Mesendoderm (in vitro differentiated cells): ENCODE results near the gene LRCH1.

ENCODE experiments used
- DNase-seq: peaks from one replicate; pipeline ENCODE4 v3.0.0; 2013
- H2AK5ac ChIP-seq: 2 replicates; pipeline ENCODE4 v1.6.1; 2013; ENCODE audit warnings: low read length, inconsistent platforms
- H2BK120ac ChIP-seq: 2 replicates; pipeline ENCODE4 v1.6.1; 2013; ENCODE audit warnings: low read depth, mild to moderate bottlenecking, low read length, moderate library complexity, mixed read lengths
- H2BK15ac ChIP-seq: replicated peaks from 2 replicates; pipeline ENCODE4 v1.6.1; 2013; ENCODE audit warnings: low read depth, mild to moderate bottlenecking, moderate library complexity
- H2BK5ac ChIP-seq: 2 replicates; pipeline ENCODE4 v1.6.1; 2013; ENCODE audit warnings: low read length, inconsistent platforms
- H3K18ac ChIP-seq: 2 replicates; pipeline ENCODE4 v1.6.1; 2013; ENCODE audit warnings: mild to moderate bottlenecking, low read length, mixed read lengths
- H3K23ac ChIP-seq: one replicate; pipeline ENCODE4 v1.6.1; 2013; ENCODE audit warnings: low read length
- H3K27ac ChIP-seq: 2 replicates; pipeline ENCODE4 v1.5.1; 2013; ENCODE audit warnings: low read depth, mild to moderate bottlenecking, inconsistent platforms, low read length, moderate library complexity
- H3K27me3 ChIP-seq: 2 replicates; pipeline ENCODE4 v1.6.1; 2013; ENCODE audit warnings: low read length, control low read depth, mild to moderate bottlenecking, inconsistent platforms; ENCODE audit not compliant: insufficient read depth, poor library complexity
- H3K36me3 ChIP-seq: 2 replicates; pipeline ENCODE4 v1.6.1; 2013; ENCODE audit warnings: low read length, inconsistent platforms; ENCODE audit not compliant: control insufficient read depth, insufficient read depth
- H3K4ac ChIP-seq: one replicate; pipeline ENCODE4 v1.6.1; 2013; ENCODE audit warnings: low read depth, mild to moderate bottlenecking, low read length, moderate library complexity
- H3K4me1 ChIP-seq: 2 replicates; pipeline ENCODE4 v1.6.1; 2013; ENCODE audit warnings: low read depth, low read length, inconsistent platforms; ENCODE audit not compliant: control insufficient read depth
- H3K4me2 ChIP-seq: 2 replicates; pipeline ENCODE4 v1.6.1; 2013; ENCODE audit warnings: low read length
- H3K4me3 ChIP-seq: 2 replicates; pipeline ENCODE4 v1.5.1; 2013; ENCODE audit warnings: mild to moderate bottlenecking, low read length
- H3K56ac ChIP-seq: one replicate; pipeline ENCODE4 v1.6.1; 2013; ENCODE audit warnings: low read length
- H3K79me1 ChIP-seq: 2 replicates; pipeline ENCODE4 v1.6.1; 2013; ENCODE audit warnings: low read length, inconsistent platforms
- H3K79me2 ChIP-seq: 2 replicates; pipeline ENCODE4 v1.6.1; 2013; ENCODE audit warnings: mild to moderate bottlenecking, low read length; ENCODE audit not compliant: control insufficient read depth, insufficient read depth
- H3K9ac ChIP-seq: 2 replicates; pipeline ENCODE4 v1.6.1; 2013; ENCODE audit warnings: low read length, inconsistent platforms
- H4K5ac ChIP-seq: one replicate; pipeline ENCODE4 v1.6.1; 2013; ENCODE audit warnings: low read length
- H4K8ac ChIP-seq: one replicate; pipeline ENCODE4 v1.6.1; 2013; ENCODE audit warnings: low read depth, mild to moderate bottlenecking, control low read depth, low read length, moderate library complexity
- WGBS: extraction: QIAGEN DNeasy Blood & Tissue Kit; methylation state at CpG from one replicate; pipeline ENCODE4 v1.1.7; 2013; ENCODE audit warnings: low lambda C conversion rate, missing lambda C conversion rate; ENCODE audit not compliant: insufficient coverage; ENCODE audit errors: extremely low coverage; 5-methylcytosine and 5-hydroxymethylcytosine counted together

The LRCH1 gene

GRCh38 chr13:46685006-46685730 is 132.2 kb downstream of the LRCH1 start:
- no peaks in the 10 kb centered on the region for H3K36me3 ChIP-seq
- no peak overlapping the region for H4K5ac ChIP-seq
- no peak for DNase-seq
- no peak overlapping the region for H4K8ac ChIP-seq
- H2BK120ac ChIP-seq = no peak overlapping the region
- peaks cover 2% of the 10 kb centered on the region for H3K79me2 ChIP-seq
- H3K23ac ChIP-seq = no peak overlapping the region
- no peaks in the 10 kb centered on the region for H3K27me3 ChIP-seq
- H2AK5ac ChIP-seq = no peak overlapping the region
- no peak overlapping the region for H2BK5ac ChIP-seq
- no peak overlapping the region for H3K4me3 ChIP-seq
- peaks cover 5% of the 10 kb centered on the region for H3K4me1 ChIP-seq
- no peak overlapping the region for H2BK15ac ChIP-seq
- no peak overlapping the region for H3K9ac ChIP-seq
- no peak overlapping the region for H3K56ac ChIP-seq
- H3K4me2 ChIP-seq = no peak overlapping the region
- WGBS = no CpG with 5 or more reads among the region's 10 CpGs
- peaks cover 4% of the 10 kb centered on the region for H3K79me1 ChIP-seq
- H3K18ac ChIP-seq = peak overlapping the region; percentile 90
- H3K27ac ChIP-seq = peak overlapping the region; percentile 16
- H3K4ac ChIP-seq = peak overlapping the region; percentile 12

- Histone ChIP-seq H3K4me1 (peaks cover 5% of the 10 kb centered on the region), H2BK120ac (no peak overlapping the region), H3K18ac (peak overlapping the region; percentile 68), H3K23ac (no peak overlapping the region), H3K79me2 (no peaks in the 10 kb centered on the region), H2AK5ac (no peak overlapping the region), H3K56ac (no peak overlapping the region), H3K79me1 (no peaks in the 10 kb centered on the region), H2BK15ac (no peak overlapping the region), H4K5ac (no peak overlapping the region), H3K9ac (no peak overlapping the region), H2BK5ac (no peak overlapping the region), H3K4ac (no peak overlapping the region), H3K4me2 (no peak overlapping the region), H3K4me3 (no peak overlapping the region), H4K8ac (no peak overlapping the region), H3K27me3 (no peaks in the 10 kb centered on the region), H3K36me3 (no peaks in the 10 kb centered on the region), H3K27ac (no peak overlapping the region)
- peak; percentile 50 for DNase-seq
- no CpG with 5 or more reads among the region's 4 CpGs for WGBS
Observed at GRCh38 chr13:46686171-46686570, 133.2 kb downstream of the LRCH1 start.

- no CpG with 5 or more reads among the region's 1 CpG for WGBS
- H3K4ac ChIP-seq = no peak overlapping the region
- H3K23ac ChIP-seq = no peak overlapping the region
- H4K5ac ChIP-seq = no peak overlapping the region
- peak; percentile 96 for DNase-seq
- H3K18ac ChIP-seq = no peak overlapping the region
- no peak overlapping the region for H3K9ac ChIP-seq
- no peaks in the 10 kb centered on the region for H3K36me3 ChIP-seq
- no peak overlapping the region for H2BK120ac ChIP-seq
- H4K8ac ChIP-seq = no peak overlapping the region
- no peak overlapping the region for H2BK5ac ChIP-seq
- no peak overlapping the region for H3K4me2 ChIP-seq
- H3K4me1 ChIP-seq = peaks cover 5% of the 10 kb centered on the region
- no peak overlapping the region for H3K56ac ChIP-seq
- H2BK15ac ChIP-seq = no peak overlapping the region
- no peaks in the 10 kb centered on the region for H3K79me1 ChIP-seq
- H3K79me2 ChIP-seq = no peaks in the 10 kb centered on the region
- no peak overlapping the region for H3K27ac ChIP-seq
- no peak overlapping the region for H3K4me3 ChIP-seq
- H3K27me3 ChIP-seq = no peaks in the 10 kb centered on the region
- H2AK5ac ChIP-seq = no peak overlapping the region
Observed at GRCh38 chr13:46687810-46688209, 134.8 kb downstream of the LRCH1 start.

GRCh38 chr13:46688306-46688705 is 135.3 kb downstream of the LRCH1 start:
- H3K27me3 ChIP-seq = no peaks in the 10 kb centered on the region
- no peak for DNase-seq
- no peak overlapping the region for H4K8ac ChIP-seq
- H3K4me1 ChIP-seq = peaks cover 5% of the 10 kb centered on the region
- H3K36me3 ChIP-seq = no peaks in the 10 kb centered on the region
- no peak overlapping the region for H4K5ac ChIP-seq
- no peaks in the 10 kb centered on the region for H3K79me1 ChIP-seq
- no peak overlapping the region for H3K18ac ChIP-seq
- H3K9ac ChIP-seq = no peak overlapping the region
- H2BK120ac ChIP-seq = no peak overlapping the region
- H3K23ac ChIP-seq = no peak overlapping the region
- no CpG with 5 or more reads among the region's 1 CpG for WGBS
- H2BK15ac ChIP-seq = no peak overlapping the region
- H3K27ac ChIP-seq = no peak overlapping the region
- H3K56ac ChIP-seq = no peak overlapping the region
- no peak overlapping the region for H3K4ac ChIP-seq
- no peak overlapping the region for H3K4me3 ChIP-seq
- no peak overlapping the region for H3K4me2 ChIP-seq
- H2AK5ac ChIP-seq = no peak overlapping the region
- no peaks in the 10 kb centered on the region for H3K79me2 ChIP-seq
- H2BK5ac ChIP-seq = no peak overlapping the region

GRCh38 chr13:46698014-46698413 is 145.0 kb downstream of the LRCH1 start:
- no peak overlapping the region for H3K9ac ChIP-seq
- WGBS = no CpG with 5 or more reads among the region's 3 CpGs
- H3K23ac ChIP-seq = no peak overlapping the region
- no peak overlapping the region for H2BK120ac ChIP-seq
- no peaks in the 10 kb centered on the region for H3K4me1 ChIP-seq
- H3K56ac ChIP-seq = no peak overlapping the region
- no peak overlapping the region for H3K27ac ChIP-seq
- H3K36me3 ChIP-seq = no peaks in the 10 kb centered on the region
- H4K5ac ChIP-seq = no peak overlapping the region
- no peak overlapping the region for H2BK5ac ChIP-seq
- no peaks in the 10 kb centered on the region for H3K79me1 ChIP-seq
- no peak overlapping the region for H4K8ac ChIP-seq
- no peak overlapping the region for H2AK5ac ChIP-seq
- no peak overlapping the region for H3K4ac ChIP-seq
- no peak overlapping the region for H2BK15ac ChIP-seq
- H3K18ac ChIP-seq = no peak overlapping the region
- H3K27me3 ChIP-seq = no peaks in the 10 kb centered on the region
- no peak overlapping the region for H3K4me3 ChIP-seq
- no peaks in the 10 kb centered on the region for H3K79me2 ChIP-seq
- no peak overlapping the region for H3K4me2 ChIP-seq
- DNase-seq = no peak

GRCh38 chr13:46698910-46699460 is 146.0 kb downstream of the LRCH1 start:
- H3K36me3 ChIP-seq = no peaks in the 10 kb centered on the region
- no peak overlapping the region for H3K4ac ChIP-seq
- no peak overlapping the region for H2BK120ac ChIP-seq
- no peak overlapping the region for H2BK5ac ChIP-seq
- DNase-seq = no peak
- no peak overlapping the region for H4K5ac ChIP-seq
- H3K9ac ChIP-seq = no peak overlapping the region
- H3K18ac ChIP-seq = no peak overlapping the region
- H3K27ac ChIP-seq = no peak overlapping the region
- H3K4me2 ChIP-seq = no peak overlapping the region
- no peak overlapping the region for H4K8ac ChIP-seq
- no peak overlapping the region for H2BK15ac ChIP-seq
- H3K4me3 ChIP-seq = no peak overlapping the region
- H3K4me1 ChIP-seq = no peaks in the 10 kb centered on the region
- H2AK5ac ChIP-seq = no peak overlapping the region
- no peaks in the 10 kb centered on the region for H3K79me1 ChIP-seq
- H3K27me3 ChIP-seq = no peaks in the 10 kb centered on the region
- no peak overlapping the region for H3K23ac ChIP-seq
- no peak overlapping the region for H3K56ac ChIP-seq
- WGBS = no CpG with 5 or more reads among the region's 6 CpGs
- H3K79me2 ChIP-seq = no peaks in the 10 kb centered on the region
